ENCODE data around the gene LIPG.

LIPG gene

GRCh38 chr18:49640741-49641140 is 78.9 kb downstream of the LIPG start:
- DNase-seq = no peak

DNA sequence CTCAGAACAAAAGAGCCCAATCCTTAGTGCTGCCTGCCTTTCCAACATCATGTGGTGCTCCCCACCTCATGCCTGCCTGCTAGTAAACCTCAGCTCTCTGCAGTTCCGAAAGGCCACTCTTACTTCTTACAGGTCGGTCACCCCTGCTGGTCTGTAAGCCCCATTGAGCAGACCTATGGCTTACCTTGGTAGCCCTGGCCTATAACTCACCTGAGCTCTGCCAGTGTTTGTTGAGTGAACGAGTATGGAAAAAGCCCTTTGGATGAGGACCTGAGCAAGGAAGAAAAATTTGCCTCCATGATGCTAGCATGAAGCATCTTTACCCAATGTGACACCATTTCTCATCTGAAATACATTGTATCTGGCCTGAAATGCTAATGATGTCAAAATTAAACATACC is 83.3 kb downstream of the LIPG start:
- DNase-seq = no peak

DNA sequence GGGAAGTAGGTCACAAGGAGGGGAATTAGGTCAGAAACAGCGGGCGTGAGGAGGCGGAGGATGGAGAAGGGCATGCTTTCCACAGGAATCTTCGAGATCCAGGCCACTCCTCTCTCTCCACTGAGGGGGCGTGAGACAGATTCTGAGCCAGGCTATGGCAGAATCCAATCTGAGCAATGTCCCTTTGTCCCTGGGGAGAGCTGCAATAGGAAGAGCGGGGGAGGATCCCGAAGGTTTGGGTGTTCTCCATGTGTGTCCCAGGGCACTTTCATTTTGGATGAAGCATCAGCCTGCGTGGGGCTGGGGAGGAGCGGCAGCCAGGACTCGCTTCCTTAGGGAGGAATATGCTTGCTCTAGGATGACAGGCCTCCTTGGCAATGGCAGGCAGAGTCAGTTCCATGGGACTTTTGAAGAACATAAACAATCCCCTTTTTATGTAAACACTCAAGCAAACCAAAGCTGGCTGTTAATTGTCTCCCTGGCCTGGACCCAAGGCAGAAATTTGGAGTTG is 84.0 kb downstream of the LIPG start:
- no peak for DNase-seq

DNA sequence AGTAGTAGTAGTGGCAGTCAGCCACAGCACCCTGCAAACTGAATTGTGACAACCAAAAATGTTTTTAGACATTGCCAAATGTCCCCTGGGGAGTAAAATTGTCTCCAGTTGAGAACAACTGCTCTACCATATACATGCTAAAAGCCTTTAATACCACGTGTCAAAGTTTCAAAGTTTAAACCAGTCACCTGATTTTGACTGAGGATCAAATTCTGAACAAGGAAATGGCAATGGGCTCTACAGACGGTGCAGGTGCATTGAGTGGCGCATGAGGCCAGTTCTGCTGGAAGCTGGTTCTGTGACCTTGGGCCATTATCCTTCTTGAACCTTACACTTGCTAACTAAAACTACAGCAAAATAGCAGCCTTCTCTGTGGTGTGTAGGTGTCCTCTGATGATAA is 85.0 kb downstream of the LIPG start:
- DNase-seq = no peak

DNA sequence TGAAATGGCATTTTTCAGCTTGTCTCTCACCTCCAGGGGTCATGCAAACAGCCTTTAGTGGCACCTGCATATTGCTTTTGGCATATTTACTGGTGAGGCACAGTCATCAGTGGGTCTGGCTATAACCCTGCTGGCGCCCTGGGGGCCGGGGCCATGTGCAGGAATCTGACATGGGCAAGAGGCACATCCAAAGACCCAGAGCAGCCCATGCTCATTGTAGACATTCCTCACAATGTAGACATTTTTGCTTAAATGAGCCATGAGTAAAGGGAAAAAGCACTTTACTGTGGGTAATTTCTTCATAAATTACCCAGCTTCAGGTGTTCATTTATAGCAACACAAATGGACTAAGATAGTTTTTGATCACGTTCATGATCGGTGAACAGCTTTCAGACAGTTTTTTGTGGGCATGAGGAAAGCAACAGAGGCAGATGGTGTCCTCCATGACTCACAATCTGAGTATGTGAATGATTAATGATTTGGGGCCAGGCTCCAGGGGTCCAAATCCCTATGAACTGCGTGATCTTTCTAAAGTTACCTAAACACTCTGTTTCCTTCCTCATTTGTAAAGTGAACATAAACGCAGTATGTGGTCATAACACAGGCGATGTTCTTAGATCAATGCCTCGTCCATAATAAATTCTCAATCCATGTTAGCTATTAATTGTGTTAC is 85.8 kb downstream of the LIPG start:
- DNase-seq = no peak

DNA sequence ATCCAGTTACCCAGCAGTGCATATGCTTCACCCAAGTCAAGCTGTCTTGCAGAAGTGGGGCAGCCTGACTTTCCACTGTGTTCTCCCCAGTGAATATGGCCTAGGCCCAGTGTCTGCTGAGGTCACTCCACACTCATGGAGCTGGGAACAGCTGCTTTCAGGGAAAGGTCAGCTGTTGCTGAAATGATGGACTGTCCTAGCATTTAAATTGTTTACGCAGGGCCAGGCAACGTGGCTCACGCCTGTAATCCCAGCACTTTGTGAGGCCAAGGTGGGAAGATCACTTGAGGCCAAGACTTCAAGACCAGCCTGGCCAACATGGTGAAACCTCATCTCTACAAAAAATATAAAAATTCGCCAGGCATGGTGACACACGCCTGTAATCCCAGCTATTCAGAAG is 86.5 kb downstream of the LIPG start:
- DNase-seq = no peak

Data from midbrain (tissue), 1 donor.